ENCODE measurements around the gene DOC2B.

Gene DOC2B

DNA sequence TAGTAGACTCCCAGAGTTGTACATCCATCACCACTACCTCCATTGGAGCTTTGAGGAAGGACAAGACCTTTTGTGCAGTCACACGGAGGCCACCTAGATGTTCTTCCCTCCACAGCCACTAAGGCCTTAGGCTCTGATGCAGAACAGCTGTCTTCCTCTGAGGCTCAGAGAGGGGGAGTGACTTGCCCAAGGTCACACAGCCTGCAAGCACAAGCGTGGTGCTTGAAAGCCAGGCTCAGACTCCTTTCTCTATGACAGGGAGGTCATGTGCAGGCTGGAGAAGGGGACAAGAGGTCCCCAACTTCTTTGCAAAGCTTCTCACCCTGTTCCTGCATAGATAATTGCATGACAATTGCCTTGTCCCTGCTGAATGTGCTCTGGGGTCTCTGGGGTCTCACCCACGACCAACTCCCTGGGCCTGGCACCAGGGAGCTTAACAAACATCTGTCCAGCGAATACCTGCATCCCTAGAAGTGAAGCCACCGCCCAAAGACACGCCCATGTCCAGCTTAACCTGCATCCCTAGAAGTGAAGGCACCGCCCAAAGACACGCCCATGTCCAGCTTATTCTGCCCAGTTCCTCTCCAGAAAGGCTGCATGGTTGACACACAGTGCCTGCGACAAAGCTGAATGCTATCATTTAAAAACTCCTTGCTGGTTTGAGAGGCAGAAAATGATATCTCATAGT, 31.4 kb downstream of the DOC2B start:
- no peaks in the 10 kb centered on the region for H3K9me3 ChIP-seq (ENCODE audit: control insufficient read depth, insufficient read depth, low read depth, low read length)
- no peak overlapping the region for H3K4me3 ChIP-seq (ENCODE audit: low read depth, low read length)
- no peaks in the 10 kb centered on the region for H3K4me1 ChIP-seq (ENCODE audit: control insufficient read depth, insufficient read depth, low read length)
- H3K27ac ChIP-seq (ENCODE audit: extremely low read depth, low read depth, low read length) = no peak overlapping the region
- ChIA-PET POLR2A (no interaction called here), CTCF (interaction anchor here (0.8 to 1.3 kb wide), 8 partner anchors 60 to 849 kb away, joined by 3 to 5 read pairs (median 4); no protein-coding TSS in a partner anchor)
- TF ChIP-seq KLF1 (tag by site-specific recombination; IDR thresholded peaks at IDR 0.05) = peak; percentile 85
- TF ChIP-seq ZNF768 (tag by site-specific recombination; IDR thresholded peaks at IDR 0.05) = 0 out of 2 replicates have a peak, but pooled peaks have one; percentile 47
- TF ChIP-seq ZSCAN30 (tag by site-specific recombination; IDR thresholded peaks at IDR 0.05) = no peak
- TF ChIP-seq KLF9 (tag by site-specific recombination; IDR thresholded peaks at IDR 0.05; ENCODE audit: low read depth) = peak; percentile 44; the same call in 1 of the 2 replicates
- H3K36me3 ChIP-seq (ENCODE audit: control insufficient read depth in 2 of 2, insufficient read depth in 1 of 2, low read length in 2 of 2) = no peaks in the 10 kb centered on the region

DNA sequence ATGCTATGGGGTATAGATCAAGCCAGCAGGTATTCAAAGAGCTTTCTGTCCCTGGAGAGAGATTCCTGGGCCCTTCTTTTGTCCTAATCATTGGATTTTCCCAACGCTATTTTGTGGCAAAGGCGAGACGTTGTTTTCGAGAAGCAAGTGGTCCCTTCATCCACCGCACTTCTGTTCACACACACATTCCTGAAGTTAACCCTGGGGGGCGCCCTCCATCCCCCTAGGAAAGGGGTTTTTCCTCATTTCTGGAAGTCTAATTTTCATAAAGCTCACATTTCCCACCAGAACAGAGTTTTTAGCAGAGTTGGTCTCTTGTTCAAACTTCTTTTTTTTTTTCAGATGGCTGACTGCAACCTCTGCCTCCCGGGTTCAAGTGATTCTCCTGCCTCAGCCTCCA, 32.2 kb downstream of the DOC2B start:
- no peak for TF ChIP-seq MEIS1 (CRISPR knock-in tag; IDR thresholded peaks at IDR 0.05; ENCODE audit: borderline replicate concordance)
- CTCF ChIA-PET = interaction anchor here (0.8 to 1.2 kb wide), 7 partner anchors 61 to 850 kb away, joined by 3 to 5 read pairs (median 3); no protein-coding TSS in a partner anchor
- H3K27ac ChIP-seq (ENCODE audit: extremely low read depth, low read depth, low read length) = no peak overlapping the region
- POLR2A ChIA-PET = no interaction called here
- no peak overlapping the region for H3K4me3 ChIP-seq (ENCODE audit: low read depth, low read length)
- no peaks in the 10 kb centered on the region for H3K4me1 ChIP-seq (ENCODE audit: control insufficient read depth, insufficient read depth, low read length)
- no peaks in the 10 kb centered on the region for H3K9me3 ChIP-seq (ENCODE audit: control insufficient read depth, insufficient read depth, low read depth, low read length)
- H3K36me3 ChIP-seq (ENCODE audit: control insufficient read depth in 2 of 2, insufficient read depth in 1 of 2, low read length in 2 of 2) = no peaks in the 10 kb centered on the region

DNA sequence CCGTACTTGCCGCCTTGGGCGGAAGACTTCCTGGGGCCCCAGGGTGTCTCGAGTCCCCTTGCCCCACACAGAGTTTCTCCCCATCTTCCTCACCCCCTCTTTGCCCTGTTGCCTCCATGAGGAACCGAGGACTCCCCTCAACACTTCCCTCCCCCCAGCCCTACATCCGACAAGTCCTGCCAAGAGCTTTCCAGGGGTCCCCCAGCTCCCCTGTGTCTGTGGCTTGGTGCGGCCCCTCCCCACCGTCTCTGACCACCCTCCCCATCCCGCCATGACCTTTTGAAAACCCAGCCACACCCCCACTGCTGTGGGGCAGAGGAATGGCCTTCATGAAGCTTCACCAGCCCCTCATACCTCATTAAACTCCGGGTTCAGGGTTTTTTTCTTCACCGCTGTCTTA, 32.7 kb downstream of the DOC2B start:
- Histone ChIP-seq H3K4me3 (ENCODE audit: low read depth, low read length) (no peak overlapping the region), H3K36me3 (ENCODE audit: control insufficient read depth in 2 of 2, insufficient read depth in 1 of 2, low read length in 2 of 2) (no peaks in the 10 kb centered on the region), H3K4me1 (ENCODE audit: control insufficient read depth, insufficient read depth, low read length) (no peaks in the 10 kb centered on the region), H3K9me3 (ENCODE audit: control insufficient read depth, insufficient read depth, low read depth, low read length) (no peaks in the 10 kb centered on the region), H3K27ac (ENCODE audit: extremely low read depth, low read depth, low read length) (no peak overlapping the region)
- ChIA-PET POLR2A (no interaction called here), CTCF (interaction anchor here (0.6 to 1.2 kb wide), 7 partner anchors 11 to 555 kb away, joined by 3 to 4 read pairs (median 3); no protein-coding TSS in a partner anchor)
- TF ChIP-seq ZNF16 (tag by site-specific recombination; IDR thresholded peaks at IDR 0.05; ENCODE audit: low read depth) (no peak), ZBTB17 (tag by site-specific recombination; IDR thresholded peaks at IDR 0.05) (no peak), ZNF600 (tag by site-specific recombination; IDR thresholded peaks at IDR 0.05) (no peak), YY1 (tag by site-specific recombination; IDR thresholded peaks at IDR 0.05) (no peak), ZNF549 (tag by site-specific recombination; IDR thresholded peaks at IDR 0.05) (no peak), SP7 (tag by site-specific recombination; IDR thresholded peaks at IDR 0.05) (no peak), ZNF521 (tag by site-specific recombination; IDR thresholded peaks at IDR 0.05) (no peak), ZNF514 (tag by site-specific recombination; IDR thresholded peaks at IDR 0.05) (no peak), ZNF184 (tag by site-specific recombination; IDR thresholded peaks at IDR 0.05) (no peak), TCF7L2 (IDR thresholded peaks at IDR 0.05; ENCODE audit: borderline replicate concordance, low read depth, low read length) (no peak), ZNF169 (tag by site-specific recombination; IDR thresholded peaks at IDR 0.05) (no peak)
- TF ChIP-seq, protein P1, sequence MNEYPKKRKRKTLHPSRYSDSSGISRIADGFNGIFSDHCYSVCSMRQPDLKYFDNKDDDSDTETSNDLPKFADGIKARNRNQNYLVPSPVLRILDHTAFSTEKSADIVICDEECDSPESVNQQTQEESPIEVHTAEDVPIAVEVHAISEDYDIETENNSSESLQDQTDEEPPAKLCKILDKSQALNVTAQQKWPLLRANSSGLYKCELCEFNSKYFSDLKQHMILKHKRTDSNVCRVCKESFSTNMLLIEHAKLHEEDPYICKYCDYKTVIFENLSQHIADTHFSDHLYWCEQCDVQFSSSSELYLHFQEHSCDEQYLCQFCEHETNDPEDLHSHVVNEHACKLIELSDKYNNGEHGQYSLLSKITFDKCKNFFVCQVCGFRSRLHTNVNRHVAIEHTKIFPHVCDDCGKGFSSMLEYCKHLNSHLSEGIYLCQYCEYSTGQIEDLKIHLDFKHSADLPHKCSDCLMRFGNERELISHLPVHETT (tag by site-specific recombination; IDR thresholded peaks at IDR 0.05) = no peak
- TF ChIP-seq, protein P2, sequence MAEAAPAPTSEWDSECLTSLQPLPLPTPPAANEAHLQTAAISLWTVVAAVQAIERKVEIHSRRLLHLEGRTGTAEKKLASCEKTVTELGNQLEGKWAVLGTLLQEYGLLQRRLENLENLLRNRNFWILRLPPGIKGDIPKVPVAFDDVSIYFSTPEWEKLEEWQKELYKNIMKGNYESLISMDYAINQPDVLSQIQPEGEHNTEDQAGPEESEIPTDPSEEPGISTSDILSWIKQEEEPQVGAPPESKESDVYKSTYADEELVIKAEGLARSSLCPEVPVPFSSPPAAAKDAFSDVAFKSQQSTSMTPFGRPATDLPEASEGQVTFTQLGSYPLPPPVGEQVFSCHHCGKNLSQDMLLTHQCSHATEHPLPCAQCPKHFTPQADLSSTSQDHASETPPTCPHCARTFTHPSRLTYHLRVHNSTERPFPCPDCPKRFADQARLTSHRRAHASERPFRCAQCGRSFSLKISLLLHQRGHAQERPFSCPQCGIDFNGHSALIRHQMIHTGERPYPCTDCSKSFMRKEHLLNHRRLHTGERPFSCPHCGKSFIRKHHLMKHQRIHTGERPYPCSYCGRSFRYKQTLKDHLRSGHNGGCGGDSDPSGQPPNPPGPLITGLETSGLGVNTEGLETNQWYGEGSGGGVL (tag by site-specific recombination; IDR thresholded peaks at IDR 0.05) = no peak
- TF ChIP-seq, protein P3, sequence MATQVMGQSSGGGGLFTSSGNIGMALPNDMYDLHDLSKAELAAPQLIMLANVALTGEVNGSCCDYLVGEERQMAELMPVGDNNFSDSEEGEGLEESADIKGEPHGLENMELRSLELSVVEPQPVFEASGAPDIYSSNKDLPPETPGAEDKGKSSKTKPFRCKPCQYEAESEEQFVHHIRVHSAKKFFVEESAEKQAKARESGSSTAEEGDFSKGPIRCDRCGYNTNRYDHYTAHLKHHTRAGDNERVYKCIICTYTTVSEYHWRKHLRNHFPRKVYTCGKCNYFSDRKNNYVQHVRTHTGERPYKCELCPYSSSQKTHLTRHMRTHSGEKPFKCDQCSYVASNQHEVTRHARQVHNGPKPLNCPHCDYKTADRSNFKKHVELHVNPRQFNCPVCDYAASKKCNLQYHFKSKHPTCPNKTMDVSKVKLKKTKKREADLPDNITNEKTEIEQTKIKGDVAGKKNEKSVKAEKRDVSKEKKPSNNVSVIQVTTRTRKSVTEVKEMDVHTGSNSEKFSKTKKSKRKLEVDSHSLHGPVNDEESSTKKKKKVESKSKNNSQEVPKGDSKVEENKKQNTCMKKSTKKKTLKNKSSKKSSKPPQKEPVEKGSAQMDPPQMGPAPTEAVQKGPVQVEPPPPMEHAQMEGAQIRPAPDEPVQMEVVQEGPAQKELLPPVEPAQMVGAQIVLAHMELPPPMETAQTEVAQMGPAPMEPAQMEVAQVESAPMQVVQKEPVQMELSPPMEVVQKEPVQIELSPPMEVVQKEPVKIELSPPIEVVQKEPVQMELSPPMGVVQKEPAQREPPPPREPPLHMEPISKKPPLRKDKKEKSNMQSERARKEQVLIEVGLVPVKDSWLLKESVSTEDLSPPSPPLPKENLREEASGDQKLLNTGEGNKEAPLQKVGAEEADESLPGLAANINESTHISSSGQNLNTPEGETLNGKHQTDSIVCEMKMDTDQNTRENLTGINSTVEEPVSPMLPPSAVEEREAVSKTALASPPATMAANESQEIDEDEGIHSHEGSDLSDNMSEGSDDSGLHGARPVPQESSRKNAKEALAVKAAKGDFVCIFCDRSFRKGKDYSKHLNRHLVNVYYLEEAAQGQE (tag by site-specific recombination; IDR thresholded peaks at IDR 0.05) = no peak

All from HEK293 (cell line).